CD4-positive, alpha-beta T cell treated with Interleukin-6 for 4 hours (primary cell): ENCODE measurements around the gene COQ8B.
"Not testable (repeated sequence)": the region's sequence is repeated elsewhere in the genome, so short reads cannot be mapped to it uniquely, and the experiment has no call there.

ENCODE experiments used
- DNase-seq: peaks from one replicate; pipeline ENCODE4 v3.0.0-alpha.2; 2020; ENCODE audit warnings: mixed read lengths

COQ8B gene

GRCh38 chr19:40663695-40664692 lies 52.7 kb downstream of the COQ8B start:
- DNase-seq: peak; percentile 26

- peak; percentile 95 for DNase-seq
Measured at GRCh38 chr19:40662925-40663694, 53.6 kb downstream of the COQ8B start.

GRCh38 chr19:40661616-40662015 lies 55.1 kb downstream of the COQ8B start:
- DNase-seq: no peak

GRCh38 chr19:40659566-40659965 lies 57.1 kb downstream of the COQ8B start:
- no peak for DNase-seq

- DNase-seq: no peak
Measured at GRCh38 chr19:40659116-40659515, 57.6 kb downstream of the COQ8B start.

GRCh38 chr19:40658031-40658430 lies 58.7 kb downstream of the COQ8B start:
- DNase-seq: no peak

GRCh38 chr19:40655684-40656083 lies 61.0 kb downstream of the COQ8B start:
- DNase-seq: not testable (repeated sequence)

GRCh38 chr19:40652303-40652702 lies 64.4 kb downstream of the COQ8B start:
- DNase-seq: not testable (repeated sequence)

GRCh38 chr19:40650749-40651305 lies 65.9 kb downstream of the COQ8B start:
- DNase-seq: no peak

- not testable (repeated sequence) for DNase-seq
Measured at GRCh38 chr19:40649903-40650675, 66.6 kb downstream of the COQ8B start.

GRCh38 chr19:40646743-40647254 lies 69.9 kb downstream of the COQ8B start:
- no peak for DNase-seq

GRCh38 chr19:40642757-40643305 lies 73.9 kb downstream of the COQ8B start:
- no peak for DNase-seq

- DNase-seq: no peak
Measured at GRCh38 chr19:40642051-40642706, 74.5 kb downstream of the COQ8B start.
